Astrocyte of the cerebellum (primary cell): ENCODE data around the gene ZNRF2.

ENCODE experiments used
- DNase-seq: peaks from one replicate; pipeline ENCODE4 v3.0.0-alpha.2; 2011; ENCODE audit warnings: low read depth
- H3K4me3 ChIP-seq: 2 replicates; pipeline ENCODE4 v1.5.1; 2011; ENCODE audit warnings: mild to moderate bottlenecking, low read depth, low read length, moderate library complexity
- CTCF ChIP-seq: IDR thresholded peaks from 2 replicates; pipeline ENCODE4 v1.5.1; 2012; ENCODE audit warnings: low read length, low read depth, moderate library complexity, mild to moderate bottlenecking; ENCODE audit errors: missing control alignments
- in situ Hi-C: cut with HindIII; loops from 2 replicates; pipeline ENCODE4 v1.10.0; 2017; ENCODE audit warnings: low sequenced_read_pairs

The ZNRF2 gene

DNA sequence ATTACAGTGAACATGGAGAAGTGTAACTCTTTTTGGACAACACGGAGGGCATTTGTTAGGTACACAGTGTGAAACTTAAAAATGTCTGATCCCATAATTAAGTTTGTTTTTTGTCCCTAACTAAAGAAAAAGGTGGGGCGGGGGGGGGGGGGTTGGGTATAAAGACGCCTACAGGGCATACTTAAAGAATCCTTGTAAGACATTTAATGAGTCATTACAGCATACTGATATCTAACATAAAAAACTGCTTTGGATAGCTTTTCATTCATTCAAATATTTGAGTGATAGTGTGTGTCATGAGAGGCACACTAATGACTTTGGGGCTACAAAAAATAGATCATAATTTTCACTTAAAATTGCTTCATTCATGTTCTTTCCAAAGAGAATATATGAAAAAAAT, 31.2 kb downstream of the ZNRF2 start:
- in situ Hi-C loops: no loop called here
- H3K4me3 ChIP-seq: no peak overlapping the region
- TF ChIP-seq CTCF: no peak
- DNase-seq: no peak

- no peak for TF ChIP-seq CTCF
- H3K4me3 ChIP-seq: no peak overlapping the region
- in situ Hi-C loops: no loop called here
- DNase-seq: no peak
Observed at GRCh38 chr7:30320392-30320791, 36.0 kb downstream of the ZNRF2 start.

- in situ Hi-C loops: no loop called here
- H3K4me3 ChIP-seq: no peak overlapping the region
- DNase-seq: no peak
- TF ChIP-seq CTCF: no peak
Observed at GRCh38 chr7:30321089-30321881, 36.9 kb downstream of the ZNRF2 start.

GRCh38 chr7:30321882-30322192, 37.4 kb downstream of the ZNRF2 start:
- no peak for DNase-seq
- in situ Hi-C loops: no loop called here
- no peak for TF ChIP-seq CTCF
- no peak overlapping the region for H3K4me3 ChIP-seq

DNA sequence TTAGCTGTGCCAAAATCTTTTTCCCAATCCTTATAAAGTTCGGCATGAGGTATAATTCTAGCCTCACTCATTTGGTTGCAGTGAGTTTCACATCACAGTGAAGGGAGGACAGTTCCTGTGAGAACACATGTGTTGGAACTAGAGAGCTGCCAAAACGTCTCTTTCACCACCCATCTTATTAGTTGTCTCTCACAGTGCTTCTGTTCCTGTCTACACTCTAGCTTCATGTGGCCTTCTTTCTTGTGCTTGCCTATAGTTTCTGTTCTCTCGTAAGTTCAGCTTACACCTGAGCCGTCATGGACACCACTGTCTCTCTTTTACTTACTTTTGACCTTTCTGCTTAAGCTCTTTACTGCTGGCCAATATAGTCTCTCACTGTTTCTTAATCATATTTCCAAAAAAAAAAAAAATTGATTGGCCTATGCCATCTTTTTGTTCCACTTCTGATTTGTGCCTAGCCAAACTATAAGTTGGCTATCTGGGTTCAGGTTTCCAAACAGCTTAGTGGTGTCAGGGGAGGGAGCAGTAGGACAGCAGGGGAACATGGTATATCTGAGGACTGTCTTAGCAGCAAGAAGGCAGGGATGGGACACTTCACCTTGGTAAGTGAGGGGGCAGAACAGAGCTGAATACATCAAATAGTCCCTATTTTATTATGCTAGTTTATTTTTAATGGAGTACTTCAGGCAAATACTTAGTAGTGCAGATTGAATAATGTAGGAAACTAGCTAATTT, 38.0 kb downstream of the ZNRF2 start:
- TF ChIP-seq CTCF: no peak
- in situ Hi-C loops: no loop called here
- no peak for DNase-seq
- H3K4me3 ChIP-seq: no peak overlapping the region

DNA sequence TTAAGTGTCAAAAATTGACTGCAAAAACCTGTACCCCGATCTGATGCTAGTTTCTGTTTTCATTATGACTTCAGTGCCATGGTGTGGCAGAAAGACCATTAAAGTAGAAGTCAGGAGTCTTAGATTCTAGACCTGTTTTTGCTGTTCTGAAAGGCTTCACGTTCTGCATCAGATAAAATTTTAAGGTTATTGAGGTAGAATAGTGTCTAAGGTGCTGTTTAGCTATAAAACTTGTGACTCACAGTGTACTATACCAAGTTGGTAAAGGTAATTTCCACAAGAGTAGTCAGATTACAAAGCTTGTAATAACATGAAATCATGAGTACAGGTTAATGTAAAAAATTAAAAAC, 38.6 kb downstream of the ZNRF2 start:
- in situ Hi-C loops: no loop called here
- no peak for TF ChIP-seq CTCF
- H3K4me3 ChIP-seq: no peak overlapping the region
- no peak for DNase-seq
